Measurements from ENCODE around the gene BRWD1.

- TF ChIP-seq CTCF (IDR thresholded peaks at IDR 0.05): no peak
- TF ChIP-seq POLR2A (IDR thresholded peaks at IDR 0.05): no peak
These were observed 175.9 kb downstream of the BRWD1 start for GRCh38 chr21:39137248-39138178.
